ENCODE measurements around the gene MYZAP.

Gene MYZAP

GRCh38 chr15:57563416-57563815 is 28.3 kb upstream of the MYZAP start:
- DNase-seq (ENCODE audit: low read depth in 2 of 2) = no peak

DNA sequence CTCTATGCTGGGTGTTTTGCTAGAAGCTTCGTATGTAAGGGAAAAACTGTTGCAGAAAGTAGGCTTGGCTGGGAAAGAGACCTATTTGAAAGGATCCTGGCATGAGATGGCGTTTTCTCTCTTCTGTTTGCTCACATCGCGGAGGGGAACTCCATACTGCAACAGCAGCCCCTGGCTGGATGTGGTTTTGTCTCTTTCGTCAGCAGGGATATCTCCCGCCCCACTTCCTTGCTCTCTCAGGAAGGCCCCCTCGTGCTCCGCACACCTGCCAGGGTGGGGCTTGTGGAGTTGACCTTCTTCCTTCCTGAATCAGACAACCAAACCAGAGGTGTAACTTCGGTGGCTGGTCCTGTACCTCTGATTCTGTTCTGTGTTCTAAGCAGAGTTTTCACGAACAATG is 26.4 kb upstream of the MYZAP start:
- DNase-seq (ENCODE audit: low read depth in 2 of 2) = no peak

DNA sequence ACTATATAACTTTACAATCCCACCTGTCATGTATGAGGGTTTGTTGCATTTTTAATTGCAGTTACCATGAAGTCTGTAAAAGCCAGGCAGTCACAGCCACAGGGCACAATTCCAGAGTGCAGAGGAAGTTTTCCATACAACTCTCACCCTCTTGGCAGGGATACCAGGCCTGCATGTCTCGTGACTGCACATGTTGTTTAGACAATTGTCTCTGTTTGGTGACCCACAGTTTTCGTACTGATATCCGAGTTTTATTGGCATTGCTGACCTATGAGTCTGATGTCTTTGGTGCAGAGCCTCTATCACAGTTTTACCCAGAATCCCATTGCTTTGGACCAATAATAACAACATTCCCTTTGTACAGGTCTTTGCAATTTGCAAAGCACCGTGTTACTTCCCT is 24.9 kb upstream of the MYZAP start:
- no peak for DNase-seq (ENCODE audit: low read depth in 2 of 2)

- DNase-seq (ENCODE audit: low read depth in 2 of 2) = no peak
Observed at GRCh38 chr15:57567891-57568290, 23.8 kb upstream of the MYZAP start.

- DNase-seq (ENCODE audit: low read depth in 2 of 2) = no peak
Observed at GRCh38 chr15:57568299-57568698, 23.4 kb upstream of the MYZAP start.

GRCh38 chr15:57570340-57570739 is 21.4 kb upstream of the MYZAP start:
- no peak for DNase-seq (ENCODE audit: low read depth in 2 of 2)

DNA sequence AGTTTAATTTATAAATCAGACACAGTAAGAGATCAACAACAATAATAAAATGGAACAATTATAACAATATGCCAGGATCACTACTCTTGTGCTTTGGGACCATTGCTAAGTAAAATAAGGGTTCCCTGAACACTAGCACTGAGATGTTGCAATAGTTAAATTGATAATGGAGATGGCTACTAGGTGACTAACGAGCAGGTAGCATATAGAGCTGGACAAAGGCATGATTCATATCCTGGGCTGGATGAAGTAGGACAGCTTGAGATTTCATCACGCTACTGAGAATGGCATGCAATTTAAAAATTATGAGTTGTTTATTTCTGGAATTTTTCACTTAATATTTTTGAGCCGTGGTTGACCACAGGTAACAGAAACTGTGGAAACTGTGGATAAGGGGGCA is 20.7 kb upstream of the MYZAP start:
- DNase-seq (ENCODE audit: low read depth in 2 of 2) = no peak

- DNase-seq (ENCODE audit: low read depth in 2 of 2) = no peak
Observed at GRCh38 chr15:57571725-57572124, 20.0 kb upstream of the MYZAP start.

- no peak for DNase-seq (ENCODE audit: low read depth in 2 of 2)
Observed at GRCh38 chr15:57572468-57572867, 19.2 kb upstream of the MYZAP start.

- no peak for DNase-seq (ENCODE audit: low read depth in 2 of 2)
Observed at GRCh38 chr15:57573151-57573550, 18.6 kb upstream of the MYZAP start.

DNA sequence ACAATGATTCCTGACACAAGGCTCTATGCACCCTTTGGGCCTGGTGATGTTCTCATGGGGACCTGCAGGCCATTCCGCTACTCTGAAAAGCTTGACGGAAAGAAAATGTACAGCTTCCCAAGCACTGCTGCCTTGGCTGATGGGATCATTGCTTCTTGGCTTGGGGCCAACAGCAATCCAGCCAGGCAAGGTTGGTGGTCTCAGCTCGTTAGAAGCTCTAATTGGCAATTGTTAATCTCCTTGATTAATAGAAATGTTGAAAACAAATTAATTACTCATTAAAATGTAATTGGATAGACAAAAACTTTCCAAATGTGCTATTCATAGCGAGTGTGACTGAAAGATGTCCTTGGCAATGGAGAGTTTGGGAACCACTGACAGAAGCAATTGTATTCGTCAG is 16.3 kb upstream of the MYZAP start:
- no peak for DNase-seq (ENCODE audit: low read depth in 2 of 2)

- DNase-seq (ENCODE audit: low read depth in 2 of 2) = no peak
Observed at GRCh38 chr15:57578288-57578900, 13.3 kb upstream of the MYZAP start.

GRCh38 chr15:57580428-57580827 is 11.3 kb upstream of the MYZAP start:
- no peak for DNase-seq (ENCODE audit: low read depth in 2 of 2)

DNA sequence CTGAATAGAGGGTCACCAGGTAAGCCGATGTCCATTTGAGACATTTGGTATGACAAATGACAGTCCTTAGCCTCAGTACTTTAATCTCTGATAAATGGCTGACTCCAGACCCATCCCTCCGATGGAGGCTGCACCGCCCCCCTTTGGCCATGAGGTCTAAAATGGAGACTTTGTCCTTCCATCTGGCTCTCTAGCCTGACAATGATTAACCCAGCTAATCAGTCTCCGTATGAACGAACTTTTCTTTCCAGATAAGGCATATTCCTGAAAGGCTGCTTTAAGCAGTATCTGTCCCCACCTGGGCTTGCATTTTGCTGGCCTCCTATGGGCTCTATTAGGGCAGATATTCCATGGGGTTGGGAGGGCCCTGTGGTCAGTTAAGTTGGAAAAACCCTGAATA is 10.8 kb upstream of the MYZAP start:
- DNase-seq (ENCODE audit: low read depth in 2 of 2) = no peak

DNA sequence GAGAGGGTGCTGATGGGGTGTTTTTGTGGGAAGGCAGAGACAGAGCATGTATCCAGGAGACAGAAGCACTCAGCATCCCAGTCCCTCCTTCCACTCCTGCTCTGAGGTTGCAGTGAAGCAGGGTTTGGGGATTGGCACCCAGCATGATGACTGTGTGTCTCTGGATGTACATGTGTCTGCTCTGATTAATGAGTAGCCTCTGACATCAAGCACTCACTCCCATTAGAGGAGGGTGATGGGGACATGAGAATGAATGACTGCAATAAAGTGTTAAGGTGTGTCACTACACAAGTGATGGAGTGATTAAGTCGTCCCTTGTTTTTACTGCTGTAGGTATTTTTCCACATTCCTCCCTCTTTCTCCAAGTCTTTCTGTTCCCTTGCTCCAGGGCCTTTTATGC is 9.6 kb upstream of the MYZAP start:
- DNase-seq (ENCODE audit: low read depth in 2 of 2) = no peak

- DNase-seq (ENCODE audit: low read depth in 2 of 2) = no peak
Observed at GRCh38 chr15:57583282-57583681, 8.4 kb upstream of the MYZAP start.

DNA sequence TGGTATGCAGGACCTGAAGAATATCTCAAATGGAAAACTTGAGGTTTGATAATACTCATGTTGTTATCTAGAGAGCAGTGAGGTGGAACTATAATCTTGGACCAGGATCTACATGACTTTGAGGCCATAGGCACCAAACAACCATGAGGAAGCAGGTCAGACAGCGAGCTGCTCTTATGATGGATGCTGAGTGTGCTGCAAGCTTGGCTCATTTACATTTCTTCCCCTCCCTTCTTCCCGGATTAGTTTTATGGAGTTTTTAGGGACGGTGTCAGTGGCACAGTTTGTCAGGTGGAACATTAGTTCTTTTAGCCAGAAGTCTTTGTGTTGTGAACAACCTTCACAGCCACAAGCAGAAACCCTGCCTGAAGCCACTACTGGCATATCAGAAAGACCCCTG is 8.0 kb upstream of the MYZAP start:
- no peak for DNase-seq (ENCODE audit: low read depth in 2 of 2)

- no peak for DNase-seq (ENCODE audit: low read depth in 2 of 2)
Observed at GRCh38 chr15:57586661-57587424, 4.9 kb upstream of the MYZAP start.

GRCh38 chr15:57589281-57589680 is 2.4 kb upstream of the MYZAP start:
- DNase-seq (ENCODE audit: low read depth in 2 of 2) = no peak

- DNase-seq (ENCODE audit: low read depth in 2 of 2) = no peak
Observed at GRCh38 chr15:57589754-57590153, 1.9 kb upstream of the MYZAP start.

GRCh38 chr15:57591237-57591821 is 375 bp upstream of the MYZAP start:
- no peak for DNase-seq (ENCODE audit: low read depth in 2 of 2)

DNA sequence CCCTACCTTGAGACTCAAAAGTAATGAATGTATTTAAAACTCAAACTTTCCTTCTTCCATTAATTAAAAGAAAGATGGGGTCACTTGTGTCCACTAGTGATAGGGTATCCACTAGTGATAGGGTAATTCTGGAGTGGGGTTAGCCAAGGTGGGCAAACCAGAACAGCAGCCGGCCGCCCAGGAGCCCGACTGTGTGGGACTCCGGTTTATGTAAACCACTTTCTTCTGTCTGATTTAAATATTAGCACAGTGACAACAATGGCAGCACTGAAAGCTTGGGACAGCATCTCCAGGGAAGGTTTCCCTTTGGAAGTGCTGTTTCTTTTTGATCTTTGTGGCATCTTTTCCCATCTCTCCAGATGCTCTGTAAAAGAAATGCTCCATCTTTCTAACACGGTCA is 722 bp downstream of the MYZAP start:
- DNase-seq (ENCODE audit: low read depth in 2 of 2) = no peak

DNA sequence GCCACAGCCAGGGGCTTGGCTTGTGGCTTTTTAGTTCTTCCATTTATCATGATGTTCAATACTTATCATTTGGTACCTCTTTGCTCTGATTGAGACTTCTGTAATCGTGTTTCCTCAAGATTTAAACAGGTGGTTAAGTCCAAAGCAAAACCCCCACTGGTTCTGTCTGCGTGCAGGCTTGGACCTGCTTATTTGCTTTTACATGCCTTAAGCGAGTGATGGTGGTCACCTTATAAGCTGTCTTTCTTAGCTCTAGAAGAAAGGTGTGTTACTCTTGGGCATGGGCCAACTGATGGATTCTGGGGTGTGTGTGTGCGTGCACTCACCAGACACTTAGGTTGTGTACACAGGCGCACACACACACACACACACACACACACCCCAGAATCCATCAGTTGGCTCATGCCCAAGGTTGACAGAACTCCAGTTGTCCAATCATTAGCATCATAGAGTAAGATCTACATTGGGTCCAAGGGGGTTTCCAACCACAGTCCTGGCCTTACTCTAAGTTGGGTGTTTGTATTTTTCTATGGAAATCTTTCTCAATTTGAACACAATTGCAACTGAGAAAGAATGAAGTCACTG is 1.2 kb downstream of the MYZAP start:
- DNase-seq (ENCODE audit: low read depth in 2 of 2) = no peak
